SU-DHL-6 (cell line): ENCODE data around the gene SH3RF2.

Experiments used
- H2AFZ ChIP-seq: fragments of 200-600 bp; sonication (generic); 2 replicates; pipeline ENCODE4 v1.6.1; 2014; ENCODE audit warnings: low read depth, mild to moderate bottlenecking, moderate library complexity, mixed read lengths, antibody characterized with exemption, low read length; ENCODE audit not compliant: severe bottlenecking
- H3F3A ChIP-seq: fragments of 200-600 bp; shearing (Covaris generic); 2 replicates; pipeline ENCODE4 v1.6.0; 2016; ENCODE audit warnings: antibody characterized with exemption, mild to moderate bottlenecking; ENCODE audit not compliant: insufficient read depth
- H3K27ac ChIP-seq: fragments of 200-600 bp; sonication (generic); 2 replicates; pipeline ENCODE4 v1.5.1; 2016; ENCODE audit warnings: low read depth, mild to moderate bottlenecking, low read length, moderate library complexity, mixed read lengths
- H3K27me3 ChIP-seq: fragments of 200-600 bp; sonication (generic), shearing (Covaris generic); 2 replicates; pipeline ENCODE4 v1.6.0; 2014; ENCODE audit warnings: mild to moderate bottlenecking, low read length
- H3K36me3 ChIP-seq: fragments of 200-600 bp; sonication (generic); 2 replicates; pipeline ENCODE4 v1.6.1; 2014; ENCODE audit warnings: mild to moderate bottlenecking, low read length, mixed read lengths
- H3K4me2 ChIP-seq: fragments of 300-600, 200-600 bp; shearing (Covaris generic), sonication (generic); 2 replicates; pipeline ENCODE4 v1.6.0; 2014; ENCODE audit warnings: low read length, low read depth, mild to moderate bottlenecking; ENCODE audit not compliant: poor library complexity, severe bottlenecking
- H3K4me3 ChIP-seq: fragments of 200-600 bp; sonication (generic); 2 replicates; pipeline ENCODE4 v1.5.1; 2014; ENCODE audit warnings: antibody characterized with exemption, low read length, mild to moderate bottlenecking, mixed read lengths; ENCODE audit not compliant: insufficient read depth, poor library complexity, severe bottlenecking
- H3K79me2 ChIP-seq: fragments of 200-600 bp; sonication (generic); 2 replicates; pipeline ENCODE4 v1.6.1; 2014; ENCODE audit warnings: mild to moderate bottlenecking, low read length, moderate library complexity; ENCODE audit not compliant: insufficient read depth
- H3K9ac ChIP-seq: fragments of 200-600 bp; sonication (generic); 2 replicates; pipeline ENCODE4 v1.7.0; 2014; ENCODE audit warnings: mild to moderate bottlenecking, low read length
- H3K9me2 ChIP-seq: fragments of 200-600 bp; sonication (generic); replicated peaks from 2 replicates; pipeline ENCODE4 v1.6.1; 2014; ENCODE audit warnings: low read length; ENCODE audit not compliant: insufficient read depth
- H3K9me3 ChIP-seq: fragments of 200-600 bp; sonication (generic); 2 replicates; pipeline ENCODE4 v1.6.1; 2014; ENCODE audit warnings: low read length, mixed read lengths; ENCODE audit not compliant: insufficient read depth
- H4K20me1 ChIP-seq: fragments of 200-600 bp; sonication (generic); 2 replicates; pipeline ENCODE4 v1.6.1; 2014; ENCODE audit warnings: low read depth, mild to moderate bottlenecking, antibody characterized with exemption, low read length, moderate library complexity, mixed read lengths
- EZH2phosphoT487 ChIP-seq: fragments of 200-600 bp; sonication (generic), shearing (Covaris generic); conservative IDR thresholded peaks from 2 replicates; pipeline ENCODE4 v1.6.1; 2018; ENCODE audit warnings: mild to moderate bottlenecking, antibody characterized with exemption, low read length, moderate library complexity, mixed read lengths
- TF ChIP-seq, protein P1 (sequence below): fragments of 200-600 bp; sonication (generic); IDR thresholded peaks from one replicate; pipeline ENCODE4 v1.5.1; 2017; ENCODE audit warnings: antibody characterized with exemption, mild to moderate bottlenecking, low read length, moderate library complexity; ENCODE audit not compliant: insufficient read depth, poor library complexity, severe bottlenecking

Gene SH3RF2

DNA sequence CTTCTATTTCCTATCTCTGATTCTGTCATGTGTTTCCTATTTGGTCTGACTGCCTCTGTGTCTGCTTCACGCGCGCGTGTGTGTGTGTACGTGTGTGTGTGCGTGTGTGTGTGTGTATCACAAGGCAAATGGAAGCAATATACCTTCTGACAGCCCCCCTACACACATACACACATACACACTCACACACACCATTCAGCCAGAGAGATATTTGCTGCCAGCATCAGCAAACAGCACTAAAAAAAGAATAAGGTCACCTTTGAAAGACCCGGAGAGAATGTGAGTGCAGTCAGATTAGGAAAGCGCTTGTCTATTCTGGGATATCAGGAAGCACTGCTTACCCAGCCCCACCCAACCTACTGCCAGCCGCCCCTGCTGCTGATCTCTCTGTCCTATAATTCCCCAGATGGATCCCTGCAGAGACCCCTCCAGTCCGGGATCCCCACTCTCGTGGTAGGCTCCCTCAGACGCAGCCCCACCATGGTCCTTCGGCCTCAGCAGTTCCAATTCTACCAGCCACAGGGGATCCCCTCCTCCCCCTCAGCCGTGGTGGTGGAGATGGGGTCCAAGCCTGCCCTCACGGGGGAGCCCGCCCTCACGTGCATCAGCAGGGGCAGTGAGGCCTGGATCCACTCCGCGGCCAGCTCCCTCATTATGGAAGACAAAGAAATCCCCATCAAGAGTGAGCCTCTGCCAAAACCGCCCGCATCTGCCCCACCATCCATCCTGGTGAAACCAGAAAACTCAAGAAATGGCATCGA is 123.3 kb downstream of the SH3RF2 start:
- no peaks in the 10 kb centered on the region for H3K27me3 ChIP-seq
- no peaks in the 10 kb centered on the region for H4K20me1 ChIP-seq
- H3F3A ChIP-seq, result no peaks in the 10 kb centered on the region
- no peak for TF ChIP-seq EZH2phosphoT487
- TF ChIP-seq, protein P1, sequence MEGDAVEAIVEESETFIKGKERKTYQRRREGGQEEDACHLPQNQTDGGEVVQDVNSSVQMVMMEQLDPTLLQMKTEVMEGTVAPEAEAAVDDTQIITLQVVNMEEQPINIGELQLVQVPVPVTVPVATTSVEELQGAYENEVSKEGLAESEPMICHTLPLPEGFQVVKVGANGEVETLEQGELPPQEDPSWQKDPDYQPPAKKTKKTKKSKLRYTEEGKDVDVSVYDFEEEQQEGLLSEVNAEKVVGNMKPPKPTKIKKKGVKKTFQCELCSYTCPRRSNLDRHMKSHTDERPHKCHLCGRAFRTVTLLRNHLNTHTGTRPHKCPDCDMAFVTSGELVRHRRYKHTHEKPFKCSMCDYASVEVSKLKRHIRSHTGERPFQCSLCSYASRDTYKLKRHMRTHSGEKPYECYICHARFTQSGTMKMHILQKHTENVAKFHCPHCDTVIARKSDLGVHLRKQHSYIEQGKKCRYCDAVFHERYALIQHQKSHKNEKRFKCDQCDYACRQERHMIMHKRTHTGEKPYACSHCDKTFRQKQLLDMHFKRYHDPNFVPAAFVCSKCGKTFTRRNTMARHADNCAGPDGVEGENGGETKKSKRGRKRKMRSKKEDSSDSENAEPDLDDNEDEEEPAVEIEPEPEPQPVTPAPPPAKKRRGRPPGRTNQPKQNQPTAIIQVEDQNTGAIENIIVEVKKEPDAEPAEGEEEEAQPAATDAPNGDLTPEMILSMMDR, result no peak
- no peak overlapping the region for H2AFZ ChIP-seq
- no peaks in the 10 kb centered on the region for H3K36me3 ChIP-seq
- H3K27ac ChIP-seq, result no peak overlapping the region
- H3K79me2 ChIP-seq, result no peaks in the 10 kb centered on the region
- H3K9me2 ChIP-seq, result no peaks in the 10 kb centered on the region
- H3K4me3 ChIP-seq, result no peak overlapping the region
- no peaks in the 10 kb centered on the region for H3K9me3 ChIP-seq
- no peak overlapping the region for H3K9ac ChIP-seq
- no peak overlapping the region for H3K4me2 ChIP-seq

DNA sequence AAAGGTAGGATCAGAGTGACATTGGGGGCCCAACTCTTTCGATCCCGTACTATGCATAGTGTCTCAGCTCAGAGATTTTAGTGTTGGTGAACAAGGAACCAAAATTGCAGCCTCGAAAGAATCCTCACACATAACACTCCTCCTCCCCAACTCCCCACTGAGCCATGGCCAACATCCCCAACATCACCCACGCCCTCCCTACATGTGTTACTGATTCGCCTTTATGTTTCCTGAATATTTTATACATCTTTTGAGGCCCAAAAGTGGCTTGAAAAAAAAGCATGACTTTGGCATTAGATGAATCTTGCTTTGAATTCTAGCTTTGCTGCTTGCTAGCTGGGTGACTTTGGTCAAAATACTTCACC is 123.8 kb downstream of the SH3RF2 start:
- H3K36me3 ChIP-seq, result no peaks in the 10 kb centered on the region
- H3K27ac ChIP-seq, result no peak overlapping the region
- H3K4me2 ChIP-seq, result no peak overlapping the region
- no peak overlapping the region for H3K4me3 ChIP-seq
- no peaks in the 10 kb centered on the region for H3F3A ChIP-seq
- H3K9me2 ChIP-seq, result no peaks in the 10 kb centered on the region
- no peaks in the 10 kb centered on the region for H4K20me1 ChIP-seq
- H3K79me2 ChIP-seq, result no peaks in the 10 kb centered on the region
- no peaks in the 10 kb centered on the region for H3K9me3 ChIP-seq
- no peak overlapping the region for H2AFZ ChIP-seq
- H3K9ac ChIP-seq, result no peak overlapping the region
- H3K27me3 ChIP-seq, result no peaks in the 10 kb centered on the region
- TF ChIP-seq, protein P1, result no peak
- TF ChIP-seq EZH2phosphoT487, result no peak

DNA sequence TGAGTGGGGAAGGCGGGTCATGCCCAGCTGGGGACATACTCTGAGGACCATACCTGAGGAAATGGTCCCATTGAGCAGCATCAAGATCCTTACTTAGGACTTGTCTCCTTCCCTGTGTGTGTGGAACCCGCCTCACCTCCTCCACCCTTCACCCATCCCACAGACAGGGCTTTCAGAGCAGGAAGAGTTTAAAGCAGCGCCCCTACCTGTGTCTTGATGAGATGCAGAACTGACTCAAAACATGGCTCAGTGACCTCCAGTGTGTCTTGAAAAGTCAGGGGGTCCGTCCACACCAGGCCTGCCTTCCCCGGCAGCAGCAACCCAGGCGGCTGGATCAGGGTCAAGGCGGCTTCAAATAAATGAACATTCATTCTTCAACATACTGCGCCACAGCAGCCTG is 130.6 kb downstream of the SH3RF2 start:
- no peaks in the 10 kb centered on the region for H3K9me2 ChIP-seq
- no peaks in the 10 kb centered on the region for H3F3A ChIP-seq
- H3K36me3 ChIP-seq, result no peaks in the 10 kb centered on the region
- H3K79me2 ChIP-seq, result no peaks in the 10 kb centered on the region
- TF ChIP-seq EZH2phosphoT487, result no peak
- TF ChIP-seq, protein P1, result no peak
- H3K9ac ChIP-seq, result no peak overlapping the region
- H3K9me3 ChIP-seq, result no peaks in the 10 kb centered on the region
- H4K20me1 ChIP-seq, result no peaks in the 10 kb centered on the region
- H3K27me3 ChIP-seq, result no peaks in the 10 kb centered on the region
- H3K4me2 ChIP-seq, result no peak overlapping the region
- no peak overlapping the region for H3K4me3 ChIP-seq
- no peak overlapping the region for H2AFZ ChIP-seq
- no peak overlapping the region for H3K27ac ChIP-seq
